Measurements from ENCODE around the gene PPIE.
"Not testable (repeated sequence)": the region's sequence is repeated elsewhere in the genome, so short reads cannot be mapped to it uniquely, and the experiment has no call there.

Gene PPIE

DNA sequence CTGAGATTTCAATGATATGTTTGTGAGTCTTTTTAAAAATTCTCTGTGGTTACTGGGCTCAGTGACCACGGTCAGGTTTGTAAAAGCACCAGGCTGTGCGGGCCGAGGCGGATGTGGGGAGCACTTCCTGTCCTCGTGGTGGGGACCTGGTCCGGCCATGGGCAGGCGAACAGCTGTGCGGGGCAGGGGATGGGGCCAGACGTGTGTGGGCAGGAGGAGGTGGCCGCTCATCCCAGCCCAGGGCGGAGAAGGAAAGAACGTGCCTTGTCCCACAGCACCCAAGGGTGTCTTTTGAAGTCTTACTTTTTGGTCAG is 37.7 kb downstream of the PPIE start:
- H3K4me3 ChIP-seq (ENCODE audit: control insufficient read depth, low read depth, low read length), result no peak overlapping the region
- TF ChIP-seq, protein P1, sequence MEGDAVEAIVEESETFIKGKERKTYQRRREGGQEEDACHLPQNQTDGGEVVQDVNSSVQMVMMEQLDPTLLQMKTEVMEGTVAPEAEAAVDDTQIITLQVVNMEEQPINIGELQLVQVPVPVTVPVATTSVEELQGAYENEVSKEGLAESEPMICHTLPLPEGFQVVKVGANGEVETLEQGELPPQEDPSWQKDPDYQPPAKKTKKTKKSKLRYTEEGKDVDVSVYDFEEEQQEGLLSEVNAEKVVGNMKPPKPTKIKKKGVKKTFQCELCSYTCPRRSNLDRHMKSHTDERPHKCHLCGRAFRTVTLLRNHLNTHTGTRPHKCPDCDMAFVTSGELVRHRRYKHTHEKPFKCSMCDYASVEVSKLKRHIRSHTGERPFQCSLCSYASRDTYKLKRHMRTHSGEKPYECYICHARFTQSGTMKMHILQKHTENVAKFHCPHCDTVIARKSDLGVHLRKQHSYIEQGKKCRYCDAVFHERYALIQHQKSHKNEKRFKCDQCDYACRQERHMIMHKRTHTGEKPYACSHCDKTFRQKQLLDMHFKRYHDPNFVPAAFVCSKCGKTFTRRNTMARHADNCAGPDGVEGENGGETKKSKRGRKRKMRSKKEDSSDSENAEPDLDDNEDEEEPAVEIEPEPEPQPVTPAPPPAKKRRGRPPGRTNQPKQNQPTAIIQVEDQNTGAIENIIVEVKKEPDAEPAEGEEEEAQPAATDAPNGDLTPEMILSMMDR (conservative IDR thresholded peaks at IDR 0.05; ENCODE audit: control insufficient read depth, insufficient read depth, low read depth, low read length), result no peak
- DNase-seq (ENCODE audit: low read depth), result no peak

DNA sequence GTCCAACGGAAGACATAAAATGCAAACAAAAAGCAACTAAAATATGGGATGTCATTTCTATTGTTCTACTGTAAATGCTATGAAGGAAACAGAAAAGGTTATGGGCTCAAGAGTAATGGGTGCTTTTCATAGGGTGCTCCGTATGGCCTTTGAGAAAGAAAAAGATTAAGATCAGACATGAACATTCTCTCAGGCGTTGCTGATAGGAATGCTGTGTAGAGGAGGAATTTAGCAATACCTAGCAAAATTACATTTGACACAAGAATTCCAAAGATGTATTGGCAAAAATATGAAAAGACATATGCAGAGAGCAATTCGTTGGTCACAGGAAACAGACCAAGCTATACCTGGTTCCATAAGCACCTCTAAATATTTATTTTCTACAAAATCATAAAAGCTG is 38.2 kb downstream of the PPIE start:
- TF ChIP-seq, protein P1 (conservative IDR thresholded peaks at IDR 0.05; ENCODE audit: control insufficient read depth, insufficient read depth, low read depth, low read length), result no peak
- H3K4me3 ChIP-seq (ENCODE audit: control insufficient read depth, low read depth, low read length), result no peak overlapping the region
- no peak for DNase-seq (ENCODE audit: low read depth)

DNA sequence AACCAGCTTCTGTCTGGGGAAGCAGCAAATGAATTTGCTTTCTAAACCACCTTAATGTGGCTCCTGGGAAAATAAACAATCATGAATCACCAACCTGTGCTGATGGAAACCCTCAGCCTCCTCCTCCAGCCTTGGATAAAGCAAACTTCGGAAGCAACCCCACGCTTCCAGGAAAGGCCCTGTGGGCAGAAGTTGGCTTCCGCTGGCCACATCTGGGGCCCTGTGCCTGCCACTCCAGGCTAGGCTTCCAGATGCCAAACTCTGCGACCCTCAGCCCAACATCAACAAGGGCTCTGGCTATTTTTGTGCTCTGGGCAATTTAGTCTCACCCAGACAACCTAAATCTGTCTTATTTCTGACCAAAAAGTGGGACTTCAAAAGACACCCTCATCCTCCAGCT is 38.6 kb downstream of the PPIE start:
- H3K4me3 ChIP-seq (ENCODE audit: control insufficient read depth, low read depth, low read length), result no peak overlapping the region
- DNase-seq (ENCODE audit: low read depth), result no peak
- TF ChIP-seq, protein P1 (conservative IDR thresholded peaks at IDR 0.05; ENCODE audit: control insufficient read depth, insufficient read depth, low read depth, low read length), result no peak

DNA sequence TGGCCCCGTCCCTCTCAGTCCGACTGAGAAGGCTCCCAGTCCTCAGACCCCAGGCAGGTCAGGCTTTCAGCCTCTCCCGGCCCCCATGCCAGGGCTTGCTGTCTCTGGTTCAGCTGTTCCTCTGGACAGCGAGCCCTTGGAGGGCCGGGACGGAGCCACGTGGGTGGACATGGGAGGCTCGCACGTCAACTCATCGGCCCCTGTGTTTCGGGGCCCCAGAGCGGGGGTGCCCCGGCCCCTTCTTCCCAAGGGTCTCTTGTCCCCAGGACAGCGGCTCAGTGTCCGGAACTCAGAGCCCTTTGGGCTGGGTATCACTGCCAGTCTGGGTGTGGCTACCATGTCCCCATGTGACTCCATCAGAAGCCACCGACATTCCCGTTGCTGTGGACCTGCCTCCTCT is 39.2 kb downstream of the PPIE start:
- not testable (repeated sequence) for DNase-seq (ENCODE audit: low read depth); H3K4me3 ChIP-seq (ENCODE audit: control insufficient read depth, low read depth, low read length)

DNA sequence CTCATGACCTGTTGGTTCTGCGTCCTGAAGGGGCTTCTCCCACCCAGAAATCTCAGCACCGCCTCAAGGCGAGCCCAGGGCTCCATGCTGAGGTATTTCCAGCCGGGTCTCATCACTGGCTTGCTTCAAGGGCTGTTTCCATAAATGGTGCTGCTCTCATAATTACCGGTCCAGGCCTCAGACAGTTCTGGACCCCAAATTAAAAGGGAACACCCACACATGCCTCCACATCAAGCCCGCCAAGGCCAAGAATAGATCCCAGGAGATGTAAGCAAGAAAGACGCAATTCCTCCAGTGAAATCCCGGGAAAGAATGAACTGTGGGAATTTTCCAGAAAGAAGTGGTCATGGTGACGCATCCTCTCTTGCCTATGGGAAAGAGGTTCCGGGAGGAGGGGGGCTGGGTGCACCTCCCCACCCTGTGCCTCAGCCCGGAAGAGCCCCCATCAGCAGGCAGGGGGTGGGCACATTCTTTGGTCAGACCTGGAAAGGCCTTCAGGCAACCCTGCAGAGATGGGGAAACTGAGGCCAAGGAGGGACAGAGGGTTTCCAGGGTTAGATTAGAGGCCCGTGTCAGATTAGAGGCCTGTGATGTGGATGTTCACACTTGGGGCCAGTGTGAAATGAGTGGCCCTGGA is 39.9 kb downstream of the PPIE start:
- not testable (repeated sequence) for DNase-seq (ENCODE audit: low read depth); H3K4me3 ChIP-seq (ENCODE audit: control insufficient read depth, low read depth, low read length)

DNA sequence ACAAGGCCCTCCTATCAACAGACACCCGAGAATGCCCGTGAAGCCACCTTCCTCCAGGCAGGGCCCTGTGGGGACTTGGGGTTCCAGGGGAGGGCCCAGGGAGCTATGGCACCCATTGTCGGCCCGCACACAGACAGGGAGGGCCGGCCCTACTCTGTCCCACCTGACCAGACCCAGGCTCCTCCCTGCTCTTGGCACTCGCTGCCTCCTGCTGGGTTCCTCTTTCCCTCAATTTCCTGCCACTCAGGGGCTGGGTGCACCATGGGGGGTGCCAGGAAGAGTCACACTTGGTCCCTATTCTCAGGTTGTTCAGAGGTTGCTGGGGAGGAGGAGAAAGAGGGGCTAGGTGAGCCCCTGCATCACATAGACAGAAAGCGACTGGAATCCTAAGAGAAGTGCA is 40.5 kb downstream of the PPIE start:
- TF ChIP-seq, protein P1 (conservative IDR thresholded peaks at IDR 0.05; ENCODE audit: control insufficient read depth, insufficient read depth, low read depth, low read length), result no peak
- H3K4me3 ChIP-seq (ENCODE audit: control insufficient read depth, low read depth, low read length), result no peak overlapping the region
- DNase-seq (ENCODE audit: low read depth), result no peak

DNA sequence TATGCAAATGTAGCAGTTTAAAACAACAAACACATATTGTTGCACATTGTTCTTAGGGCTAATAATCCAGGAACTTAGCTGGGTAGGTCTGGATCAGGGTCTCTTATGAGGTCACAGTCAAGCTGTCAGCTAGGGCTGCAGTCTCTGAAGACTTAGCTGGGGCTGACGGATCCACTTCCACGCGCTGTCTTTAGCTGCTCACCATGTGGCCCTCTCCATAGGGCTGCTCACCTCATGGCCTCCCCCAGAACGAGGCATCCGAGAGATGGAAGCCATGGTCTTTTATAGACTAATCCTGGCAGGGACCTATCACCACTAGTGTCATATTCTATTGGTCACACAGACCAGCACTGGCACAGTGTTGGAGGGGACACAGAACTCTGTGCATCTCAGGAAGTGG is 41.1 kb downstream of the PPIE start:
- TF ChIP-seq, protein P1 (conservative IDR thresholded peaks at IDR 0.05; ENCODE audit: control insufficient read depth, insufficient read depth, low read depth, low read length), result no peak
- H3K4me3 ChIP-seq (ENCODE audit: control insufficient read depth, low read depth, low read length), result no peak overlapping the region
- no peak for DNase-seq (ENCODE audit: low read depth)

DNA sequence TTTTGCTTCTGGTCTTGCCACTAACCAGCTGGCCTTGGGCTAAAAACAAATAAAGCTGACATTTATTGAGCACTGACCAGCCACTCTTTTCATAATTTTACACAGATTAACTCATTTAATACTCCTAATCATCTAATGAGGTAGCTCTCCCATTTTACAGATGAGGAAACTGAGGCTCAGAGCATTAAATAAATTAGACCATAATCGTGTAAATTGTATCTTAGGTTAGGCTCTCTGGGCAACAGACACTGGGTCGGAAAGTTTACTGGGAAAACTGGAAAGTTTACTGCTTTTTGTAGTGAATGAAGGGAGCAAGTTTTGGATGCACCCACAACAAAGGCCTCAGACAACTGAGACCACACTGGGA is 42.6 kb downstream of the PPIE start:
- no peak overlapping the region for H3K4me3 ChIP-seq (ENCODE audit: control insufficient read depth, low read depth, low read length)
- TF ChIP-seq, protein P1 (conservative IDR thresholded peaks at IDR 0.05; ENCODE audit: control insufficient read depth, insufficient read depth, low read depth, low read length), result no peak
- DNase-seq (ENCODE audit: low read depth), result no peak
